Pons (tissue), 1 donor: ENCODE results near the gene C9orf78.
"Not testable (repeated sequence)": the region's sequence is repeated elsewhere in the genome, so short reads cannot be mapped to it uniquely, and the experiment has no call there.

Experiments
- DNase-seq: peaks from one replicate; pipeline ENCODE4 v3.0.0-alpha.2; 2016; ENCODE audit warnings: low spot score

The C9orf78 gene

DNA sequence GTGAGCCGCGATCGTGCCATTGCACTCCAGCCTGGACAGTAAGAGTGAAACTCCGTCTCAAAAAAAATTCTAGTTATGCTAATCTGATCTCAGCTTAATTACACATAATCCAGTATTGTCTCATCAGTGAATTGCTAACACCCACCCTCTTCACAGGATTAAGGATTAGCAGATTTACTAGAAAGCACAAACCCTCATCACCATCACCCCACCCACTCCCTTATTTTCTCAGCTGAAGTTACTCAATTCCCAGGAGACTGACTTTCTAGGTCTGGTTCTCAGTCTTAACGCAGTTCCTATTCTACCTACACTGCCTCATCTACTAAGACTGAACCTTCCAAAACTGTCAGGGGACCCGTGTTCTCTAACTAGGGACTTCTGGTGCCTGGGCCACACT is 23.1 kb downstream of the C9orf78 start:
- DNase-seq: no peak

DNA sequence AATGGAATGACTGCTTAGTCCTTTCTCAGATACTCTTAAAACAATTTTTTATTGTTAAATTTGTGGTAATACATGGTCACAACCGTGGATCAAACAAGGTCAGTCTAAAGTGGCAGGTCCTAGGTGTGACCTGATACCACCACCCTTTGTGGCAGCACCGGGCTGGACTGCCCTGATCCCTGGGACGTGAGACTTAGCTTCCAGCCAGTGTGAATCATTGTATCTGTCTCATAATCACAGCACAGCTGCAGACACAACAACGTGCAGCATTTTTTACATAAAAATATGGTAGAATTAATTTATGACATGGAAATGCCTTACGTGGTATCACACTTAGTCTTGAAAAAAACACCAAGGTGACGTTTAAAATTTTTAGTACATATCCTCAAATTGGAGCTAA is 24.3 kb downstream of the C9orf78 start:
- no peak for DNase-seq

- DNase-seq: no peak
These were observed 25.0 kb downstream of the C9orf78 start for GRCh38 chr9:129810116-129810515.

GRCh38 chr9:129809346-129809745 is 25.7 kb downstream of the C9orf78 start:
- no peak for DNase-seq

DNA sequence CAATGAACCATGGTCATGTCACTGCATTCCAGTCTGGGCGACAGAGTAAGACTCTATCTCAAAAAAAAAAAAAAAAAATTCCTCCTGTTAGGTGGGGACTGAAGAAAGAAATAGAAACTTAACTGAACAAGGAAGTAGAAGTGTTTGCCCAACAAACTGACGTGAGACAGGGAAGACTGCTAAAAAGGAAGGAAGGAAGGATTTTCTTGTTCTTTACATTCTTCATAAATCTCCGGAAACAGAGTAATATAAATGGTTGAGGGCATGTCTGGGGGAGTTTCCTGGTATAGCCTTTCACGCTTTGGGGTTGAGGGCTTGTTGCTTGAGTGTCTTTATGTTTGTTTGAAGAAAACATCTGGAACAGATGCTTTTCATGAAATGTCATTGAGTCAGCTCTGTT is 29.0 kb downstream of the C9orf78 start:
- no peak for DNase-seq

- DNase-seq: no peak
These were observed 31.4 kb downstream of the C9orf78 start for GRCh38 chr9:129803676-129804060.

- peak; percentile 93 for DNase-seq
These were observed 32.0 kb downstream of the C9orf78 start, which contains the start of gene TOR1B for GRCh38 chr9:129802833-129803675. Gene TOR1B, plus strand, starts transcription at chr9:129803184. Its CDS starts 29 bp downstream, at chr9:129803213.

DNA sequence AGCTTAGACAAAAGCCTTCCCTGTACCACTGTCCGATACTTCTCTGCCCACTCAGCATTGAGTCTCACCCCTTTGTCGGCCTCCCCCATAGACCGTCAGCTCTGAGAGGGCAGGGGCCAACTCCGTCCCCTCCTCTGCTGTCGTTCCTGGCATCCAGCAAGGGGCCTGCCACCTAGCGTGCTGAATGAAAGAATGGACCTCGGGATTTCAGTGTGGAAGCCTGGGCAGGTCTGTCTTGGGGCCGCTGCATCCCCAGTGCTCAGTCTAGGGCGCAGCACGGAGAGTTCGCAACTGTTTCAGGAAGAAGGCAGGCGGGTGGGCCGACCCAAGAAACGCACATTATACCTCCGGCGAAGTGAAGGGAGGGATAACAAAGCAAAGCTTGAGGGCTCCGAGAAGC is 33.6 kb downstream of the C9orf78 start:
- DNase-seq: no peak

DNA sequence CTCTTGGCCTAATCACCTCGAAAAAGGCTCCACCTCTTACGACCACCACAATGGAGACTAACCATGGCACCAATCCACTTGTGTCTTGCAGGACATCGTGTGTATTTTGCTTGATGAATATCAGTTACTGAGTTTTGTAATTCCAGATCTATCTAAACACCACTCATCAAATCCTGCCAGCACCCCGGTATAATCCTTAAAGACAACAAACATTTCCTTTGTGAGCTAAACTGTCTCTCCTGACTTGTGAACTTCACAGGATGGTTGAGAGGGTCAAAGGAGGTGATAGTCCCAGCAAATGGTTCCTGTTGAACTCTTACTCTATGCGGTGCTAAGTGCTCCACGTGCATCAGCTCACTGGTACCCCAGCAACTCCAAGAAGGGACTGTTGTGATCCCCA is 36.1 kb downstream of the C9orf78 start:
- no peak for DNase-seq

GRCh38 chr9:129796029-129796428 is 39.0 kb downstream of the C9orf78 start:
- not testable (repeated sequence) for DNase-seq

DNA sequence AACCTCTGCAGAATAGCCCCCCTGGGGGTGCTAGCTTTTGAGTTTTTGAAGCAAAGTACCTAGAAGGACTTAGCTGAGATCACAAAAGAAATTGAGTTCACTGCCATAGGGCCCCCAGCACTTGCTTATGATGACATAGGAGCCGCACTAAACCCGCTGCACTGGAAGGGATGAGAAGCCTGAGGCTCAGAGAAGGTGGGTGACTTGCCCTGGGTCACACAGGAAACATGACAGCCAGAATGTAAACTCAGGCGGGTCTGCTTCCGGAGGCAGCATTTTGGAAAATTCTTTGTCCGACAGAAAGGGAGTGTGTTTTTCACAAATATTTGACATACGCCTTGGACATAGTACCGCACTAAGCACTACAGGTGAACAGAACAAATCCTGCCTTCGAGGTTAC is 40.5 kb downstream of the C9orf78 start:
- no peak for DNase-seq

DNA sequence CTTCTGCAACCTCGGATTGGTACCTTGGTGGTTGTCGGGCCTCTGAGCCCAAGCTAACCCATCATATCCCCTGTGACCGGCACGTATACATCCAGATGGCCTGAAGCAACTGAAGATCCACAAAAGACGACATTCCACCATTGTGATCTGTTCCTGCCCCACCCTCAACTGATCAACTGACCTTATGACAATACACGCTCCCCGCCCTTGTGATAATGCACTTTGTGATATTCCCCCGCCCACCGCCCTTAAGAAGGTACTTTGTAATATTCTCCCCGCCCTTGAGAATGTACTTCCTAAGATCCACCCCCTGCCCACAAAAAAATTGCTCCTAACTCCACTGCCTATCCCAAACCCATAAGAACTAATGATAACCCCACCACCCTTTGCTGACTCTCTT is 48.6 kb downstream of the C9orf78 start:
- DNase-seq: no peak

GRCh38 chr9:129785866-129786265 is 49.2 kb downstream of the C9orf78 start:
- DNase-seq: no peak

DNA sequence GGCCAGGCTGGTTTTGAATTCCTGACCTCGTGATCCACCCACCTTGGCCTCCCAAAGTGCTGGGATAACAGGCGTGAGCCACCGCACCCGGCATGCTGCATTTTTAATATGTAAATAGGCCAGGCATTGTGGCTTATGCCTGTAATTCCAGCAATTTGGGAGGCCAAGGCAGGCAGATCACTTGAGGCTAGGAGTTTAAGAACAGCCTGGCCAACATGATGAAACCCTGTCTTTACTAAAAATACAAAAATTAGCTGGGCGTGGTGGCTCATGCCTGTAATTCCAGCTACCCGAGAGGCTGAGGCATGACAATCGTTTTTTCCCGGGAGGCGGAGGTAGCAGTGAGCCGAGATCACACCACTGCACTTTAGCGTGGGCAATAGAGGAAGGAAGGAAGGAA is 50.1 kb downstream of the C9orf78 start:
- not testable (repeated sequence) for DNase-seq

DNA sequence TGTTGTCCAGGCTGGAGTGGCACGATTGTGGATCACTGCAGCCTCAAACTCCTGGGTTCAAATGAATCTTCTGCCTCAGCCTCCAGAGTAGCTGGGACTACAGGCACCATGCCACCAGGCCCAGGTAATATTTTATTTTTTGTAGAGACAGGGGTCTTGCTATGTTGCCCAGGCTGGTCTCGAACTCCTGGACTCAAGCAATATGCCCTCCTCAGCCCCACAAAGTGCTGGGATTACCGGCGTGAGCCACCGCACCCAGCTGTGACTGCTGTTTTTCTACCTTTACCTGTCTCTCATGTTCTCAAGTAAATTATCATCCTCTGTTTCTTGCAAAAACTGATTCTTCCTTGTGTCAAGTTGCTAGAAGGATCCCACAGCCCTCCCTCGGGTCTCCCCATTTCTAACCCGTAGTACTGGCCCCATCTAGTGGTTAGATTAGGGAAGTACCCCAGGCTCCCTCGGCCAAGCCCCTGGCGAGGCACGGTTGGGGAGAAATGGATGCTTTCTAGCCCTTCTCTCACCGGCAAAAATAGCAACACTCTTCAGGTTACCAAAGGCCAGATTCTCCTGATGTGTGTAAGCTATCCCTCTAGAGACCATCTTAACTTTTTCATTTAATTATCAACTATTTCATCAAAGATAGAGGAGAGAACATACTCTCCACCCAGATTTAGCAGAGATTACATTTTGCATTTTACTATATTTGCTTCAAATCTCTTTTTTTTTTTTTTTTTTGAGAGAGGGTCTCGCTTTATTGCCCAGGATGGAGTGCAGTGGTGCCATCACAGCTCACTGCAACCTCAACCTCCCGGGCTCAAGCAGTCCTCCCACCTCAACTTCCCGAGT is 51.3 kb downstream of the C9orf78 start:
- DNase-seq: peak; percentile 77

- DNase-seq: no peak
These were observed 53.1 kb downstream of the C9orf78 start for GRCh38 chr9:129781981-129782380.

DNA sequence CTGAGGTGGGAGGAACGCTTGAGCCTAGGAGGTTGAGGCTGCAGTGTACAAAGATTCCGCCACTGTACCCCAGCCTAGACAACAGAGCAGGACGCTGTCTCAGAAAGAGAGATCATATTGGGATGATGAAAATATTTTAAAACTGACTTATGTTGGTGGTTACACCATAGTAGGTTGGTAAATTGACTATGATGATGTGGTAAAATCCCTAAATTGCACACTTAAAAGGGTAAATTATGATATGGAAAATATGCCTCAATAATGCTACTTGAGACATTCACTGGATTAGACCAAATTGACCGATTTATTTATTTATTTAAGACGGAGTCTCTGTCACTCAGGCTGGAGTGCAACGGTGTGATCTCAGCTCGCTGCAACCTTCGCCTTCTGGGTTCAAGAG is 53.9 kb downstream of the C9orf78 start:
- DNase-seq: no peak

DNA sequence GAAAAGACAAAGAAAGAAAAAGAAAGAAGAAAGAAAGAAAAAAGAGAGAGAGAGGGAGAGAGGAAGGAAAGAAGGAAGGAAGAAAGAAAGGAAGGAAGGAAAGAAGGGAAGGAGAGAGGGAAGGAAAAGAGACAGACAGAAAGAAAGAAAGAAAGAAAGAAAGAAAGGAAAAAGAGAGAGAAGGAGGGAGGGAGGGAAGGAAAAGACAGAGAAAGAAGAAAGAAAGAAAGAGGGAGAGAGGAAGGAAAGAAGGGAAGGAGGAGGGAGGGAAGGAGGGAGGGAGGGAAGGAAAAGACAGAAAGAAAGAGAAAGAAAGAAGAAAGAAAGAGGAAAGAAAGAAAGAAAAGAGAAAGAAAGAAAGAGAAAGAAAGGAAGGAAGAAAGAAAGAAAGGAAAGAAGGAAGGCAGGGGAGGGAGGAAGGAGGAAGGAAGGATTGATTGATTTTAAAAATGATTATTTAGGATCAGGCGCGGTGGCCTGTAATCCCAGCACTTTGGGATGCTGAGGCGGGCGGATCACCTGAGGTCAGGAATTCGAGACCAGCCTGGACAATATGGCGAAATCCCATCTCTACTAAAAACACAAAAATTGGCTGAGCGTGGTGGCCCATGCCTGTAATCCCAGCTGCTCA is 55.4 kb downstream of the C9orf78 start:
- no peak for DNase-seq

- DNase-seq: no peak
These were observed 56.6 kb downstream of the C9orf78 start for GRCh38 chr9:129778469-129778868.

DNA sequence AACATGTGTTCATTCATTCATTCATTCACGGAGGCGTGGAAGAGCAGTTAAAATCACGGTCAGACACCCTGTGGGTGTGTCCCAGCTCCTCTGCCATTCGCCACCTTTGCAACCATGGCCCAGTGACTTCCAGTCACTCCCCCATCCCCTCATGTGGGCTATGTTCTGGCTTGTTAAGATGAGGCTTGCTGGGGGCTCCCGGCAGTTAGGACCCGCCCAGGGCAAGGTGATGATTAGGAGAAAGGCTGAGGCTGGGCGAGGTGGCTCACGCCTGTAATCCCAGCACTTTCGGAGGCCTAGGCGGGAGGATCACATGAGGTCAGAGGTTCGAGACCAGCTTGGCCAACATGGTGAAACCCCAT is 57.3 kb downstream of the C9orf78 start:
- no peak for DNase-seq
